Thoracic aorta (tissue), 2 donors: ENCODE results near the gene PLA2G3. TPM values are rescaled to one million over a fixed set of nuclear protein-coding genes. Genes with fewer than 3 reads are reported as not detected.
"Not testable (repeated sequence)": the region's sequence is repeated elsewhere in the genome, so short reads cannot be mapped to it uniquely, and the experiment has no call there.

Experiments used
- ATAC-seq: fragments of 150-250 bp; one replicate; pipeline ENCODE4 v1.8.0; 2017; ENCODE audit warnings: low read depth; ENCODE audit not compliant: insufficient number of reproducible peaks, low FRiP score
- DNase-seq: peaks from one replicate; pipeline ENCODE4 v3.0.0-alpha.2; 2020; ENCODE audit warnings: low spot score
- H3K27ac ChIP-seq, 2 donors: fragments of 200-600 bp; sonication (generic); 1 replicate in 1 of 2; 2 replicates in 1 of 2; pipeline ENCODE4 v1.5.1; 2016; ENCODE audit warnings: mild to moderate bottlenecking in 2 of 2, moderate library complexity in 2 of 2
- H3K27me3 ChIP-seq: fragments of 200-600 bp; sonication (generic); replicated peaks from 2 replicates; pipeline ENCODE4 v1.6.0; 2016; ENCODE audit warnings: mild to moderate bottlenecking; ENCODE audit not compliant: insufficient read depth
- H3K36me3 ChIP-seq: fragments of 200-600 bp; sonication (generic); one replicate; pipeline ENCODE4 v1.5.1; 2016
- H3K4me1 ChIP-seq, 2 donors: fragments of 200-600 bp; sonication (generic); 1 replicate in 1 of 2; 2 replicates in 1 of 2; pipeline versions ENCODE4 v1.5.1 to v1.6.0; 2016; ENCODE audit warnings: low read depth in 2 of 2, mild to moderate bottlenecking in 1 of 2; ENCODE audit not compliant: control insufficient read depth in 1 of 2
- H3K4me3 ChIP-seq: fragments of 200-600 bp; sonication (generic); 2 replicates; pipeline ENCODE4 v1.5.1; 2016; ENCODE audit warnings: mild to moderate bottlenecking
- H3K9me3 ChIP-seq: fragments of 200-600 bp; sonication (generic); 2 replicates; pipeline ENCODE4 v1.5.1; 2016
- total RNA-seq, 2 donors: library from RNA; depleted of rRNA; stranded (reverse); fragments of >200 nt; gene quantifications; one replicate each; pipeline versions ENCODE4 v1.1.0 to v1.2.3, GENCODE V29; 2016
- TF ChIP-seq, protein P1 (sequence below): fragments of 200-600 bp; sonication (generic); IDR thresholded peaks from one replicate; pipeline ENCODE4 v1.5.1; 2019; ENCODE audit warnings: antibody characterized with exemption

The PLA2G3 gene
- total RNA-seq, 2 donors from 2014 or later, result not detected

DNA sequence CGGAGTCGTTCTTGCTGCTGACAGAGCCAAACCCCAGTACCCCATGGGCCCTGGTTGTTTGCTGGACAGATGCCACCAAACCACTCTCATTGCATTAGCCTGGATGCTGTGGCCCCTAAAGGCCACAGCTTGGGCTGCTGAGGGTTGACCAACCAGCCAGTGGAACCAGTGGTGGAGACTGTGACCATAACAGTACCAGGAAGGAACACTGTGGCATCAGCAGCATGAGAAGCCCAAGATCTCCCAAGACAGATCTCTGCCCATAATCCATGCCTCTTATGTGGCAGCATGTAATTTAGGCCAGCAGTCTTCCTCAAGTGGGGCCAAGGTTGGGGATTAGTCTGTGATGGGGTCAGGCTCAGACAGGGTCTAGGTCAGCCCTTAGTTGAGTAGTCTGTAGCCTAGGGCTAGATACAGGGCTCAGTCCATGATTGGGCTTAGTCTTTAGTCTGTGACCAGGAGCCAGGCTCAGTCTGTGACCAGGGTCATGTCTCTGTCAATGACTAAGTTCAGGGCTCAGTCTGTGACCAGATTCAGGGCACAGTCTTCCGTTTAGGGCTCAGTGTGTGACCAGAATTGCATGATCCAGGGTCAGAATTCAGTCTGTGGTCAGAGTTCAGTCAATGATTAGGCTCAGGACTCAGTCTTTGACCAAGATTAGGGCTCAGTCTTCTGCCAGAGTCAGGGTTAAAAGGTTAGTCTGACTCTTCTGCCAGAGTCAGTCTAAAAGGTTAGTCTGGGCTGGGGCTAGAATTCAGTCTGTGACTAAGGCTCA lies 22.1 kb downstream of the PLA2G3 start:
- H3K36me3 ChIP-seq, result no peaks in the 10 kb centered on the region
- no peaks in the 10 kb centered on the region for H3K27me3 ChIP-seq
- no peak for DNase-seq
- no peak for ATAC-seq
- H3K9me3 ChIP-seq, result no peaks in the 10 kb centered on the region
- H3K4me3 ChIP-seq, result no peak overlapping the region
- no peak overlapping the region for H3K27ac ChIP-seq
- peaks cover 10 to 14% of the 10 kb centered on the region in 2 donors for H3K4me1 ChIP-seq
- TF ChIP-seq, protein P1, sequence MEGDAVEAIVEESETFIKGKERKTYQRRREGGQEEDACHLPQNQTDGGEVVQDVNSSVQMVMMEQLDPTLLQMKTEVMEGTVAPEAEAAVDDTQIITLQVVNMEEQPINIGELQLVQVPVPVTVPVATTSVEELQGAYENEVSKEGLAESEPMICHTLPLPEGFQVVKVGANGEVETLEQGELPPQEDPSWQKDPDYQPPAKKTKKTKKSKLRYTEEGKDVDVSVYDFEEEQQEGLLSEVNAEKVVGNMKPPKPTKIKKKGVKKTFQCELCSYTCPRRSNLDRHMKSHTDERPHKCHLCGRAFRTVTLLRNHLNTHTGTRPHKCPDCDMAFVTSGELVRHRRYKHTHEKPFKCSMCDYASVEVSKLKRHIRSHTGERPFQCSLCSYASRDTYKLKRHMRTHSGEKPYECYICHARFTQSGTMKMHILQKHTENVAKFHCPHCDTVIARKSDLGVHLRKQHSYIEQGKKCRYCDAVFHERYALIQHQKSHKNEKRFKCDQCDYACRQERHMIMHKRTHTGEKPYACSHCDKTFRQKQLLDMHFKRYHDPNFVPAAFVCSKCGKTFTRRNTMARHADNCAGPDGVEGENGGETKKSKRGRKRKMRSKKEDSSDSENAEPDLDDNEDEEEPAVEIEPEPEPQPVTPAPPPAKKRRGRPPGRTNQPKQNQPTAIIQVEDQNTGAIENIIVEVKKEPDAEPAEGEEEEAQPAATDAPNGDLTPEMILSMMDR, result no peak

DNA sequence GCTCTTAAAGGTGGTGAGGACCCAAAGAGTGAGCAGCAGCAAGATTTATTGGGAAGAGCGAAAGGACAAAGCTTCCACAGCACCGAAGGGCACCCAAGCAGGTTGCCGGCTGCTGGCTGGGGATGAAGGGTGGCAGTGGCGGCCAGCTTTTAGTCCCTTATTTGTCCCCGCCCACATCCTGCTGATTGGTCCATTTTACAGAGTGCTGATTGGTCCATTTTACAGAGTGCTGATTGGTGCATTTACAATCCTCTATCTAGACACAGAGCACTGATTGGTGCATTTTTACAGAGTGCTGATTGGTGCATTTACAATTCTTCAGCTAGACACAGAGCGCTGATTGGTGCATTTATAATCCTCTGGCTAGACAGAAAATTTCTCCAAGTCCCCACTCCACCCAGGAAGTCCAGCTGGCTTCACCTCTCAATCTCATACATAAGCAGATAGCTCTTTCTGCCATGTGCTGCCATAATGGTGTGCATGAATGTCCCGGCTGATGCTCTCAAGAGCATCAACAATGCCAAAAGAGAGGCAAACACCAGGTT lies 27.7 kb downstream of the PLA2G3 start:
- not testable (repeated sequence) for H3K9me3 ChIP-seq, H3K27me3 ChIP-seq, H3K27ac ChIP-seq, DNase-seq, H3K4me1 ChIP-seq, H3K36me3 ChIP-seq, ATAC-seq, H3K4me3 ChIP-seq

DNA sequence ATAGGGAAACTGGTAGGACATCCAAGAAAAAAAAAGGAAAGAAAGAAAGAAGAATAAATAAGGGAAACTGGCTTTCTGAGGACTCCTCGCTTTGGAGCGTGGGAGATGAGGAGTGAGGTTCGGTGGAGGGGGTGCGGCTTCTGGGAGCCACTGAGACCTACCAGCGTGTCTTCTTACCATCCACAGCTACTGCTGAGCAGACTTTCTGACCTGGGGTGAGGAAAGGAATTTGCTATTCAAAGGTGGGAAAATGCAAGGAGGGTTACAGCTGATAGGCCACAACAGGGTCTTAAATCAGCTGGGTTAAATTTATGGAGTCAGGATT lies 32.5 kb downstream of the PLA2G3 start:
- peaks cover 21 to 40% of the 10 kb centered on the region in 2 donors for H3K4me1 ChIP-seq
- H3K27ac ChIP-seq, result peak overlapping the region; percentile 80 to 86
- ATAC-seq, result no peak
- peak overlapping the region; percentile 94 for H3K4me3 ChIP-seq
- H3K36me3 ChIP-seq, result no peaks in the 10 kb centered on the region
- H3K9me3 ChIP-seq, result no peaks in the 10 kb centered on the region
- TF ChIP-seq, protein P1, result no peak
- DNase-seq, result no peak
- H3K27me3 ChIP-seq, result no peaks in the 10 kb centered on the region

DNA sequence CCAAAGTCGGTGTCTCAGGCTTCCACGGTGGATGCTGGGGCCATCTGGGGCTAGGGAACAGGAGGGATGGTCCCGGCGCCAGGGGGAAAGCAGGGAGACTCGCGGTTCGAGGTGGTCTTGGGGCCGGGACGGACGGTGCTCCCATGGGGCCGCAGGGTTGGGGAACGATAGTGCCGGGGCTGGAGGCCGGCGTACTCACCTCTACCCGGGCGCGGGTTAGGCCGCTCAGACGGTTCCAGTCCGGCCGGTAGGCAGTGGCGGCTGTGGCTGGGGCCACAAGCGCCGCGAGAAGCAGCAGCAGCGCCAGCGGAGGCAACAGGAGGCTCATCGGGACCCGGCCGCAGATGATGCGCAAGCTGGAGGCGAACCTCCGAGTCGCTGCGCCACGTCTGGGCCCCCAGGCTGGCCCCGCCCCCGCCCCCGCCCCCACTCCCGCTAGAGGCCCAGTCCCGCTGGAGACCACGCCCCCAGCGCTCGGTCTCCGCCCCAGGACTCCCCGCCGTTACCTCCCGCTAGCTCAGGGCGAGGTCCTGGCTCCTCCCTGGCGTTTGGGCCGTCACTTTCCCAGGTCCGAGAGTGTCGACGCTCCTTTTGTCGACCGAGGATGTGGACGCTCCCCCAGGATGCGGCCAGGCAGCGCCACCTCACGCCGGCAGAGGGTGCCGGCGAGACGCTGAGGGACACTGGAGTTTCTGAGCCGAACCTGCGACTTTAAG lies 33.0 kb downstream of the PLA2G3 start, which contains the start of gene SELENOM:
TSS of gene SELENOM (minus strand) at position 391 of the 716 bp plus-strand sequence. CDS start at position 328, 63 bp downstream.
- Histone ChIP-seq H3K4me3 (peak within 1 kb of the TSS; percentile 94), H3K27me3 (no peaks in the 10 kb centered on the region), H3K4me1 (peaks cover 25 to 46% of the 10 kb centered on the region in 2 donors), H3K36me3 (no peaks in the 10 kb centered on the region), H3K9me3 (no peaks in the 10 kb centered on the region), H3K27ac (peak within 1 kb of the TSS; percentile 99)
- TF ChIP-seq, protein P1, result peak; percentile 88
- DNase-seq (peak; percentile 86), ATAC-seq (peak; percentile 14)

DNA sequence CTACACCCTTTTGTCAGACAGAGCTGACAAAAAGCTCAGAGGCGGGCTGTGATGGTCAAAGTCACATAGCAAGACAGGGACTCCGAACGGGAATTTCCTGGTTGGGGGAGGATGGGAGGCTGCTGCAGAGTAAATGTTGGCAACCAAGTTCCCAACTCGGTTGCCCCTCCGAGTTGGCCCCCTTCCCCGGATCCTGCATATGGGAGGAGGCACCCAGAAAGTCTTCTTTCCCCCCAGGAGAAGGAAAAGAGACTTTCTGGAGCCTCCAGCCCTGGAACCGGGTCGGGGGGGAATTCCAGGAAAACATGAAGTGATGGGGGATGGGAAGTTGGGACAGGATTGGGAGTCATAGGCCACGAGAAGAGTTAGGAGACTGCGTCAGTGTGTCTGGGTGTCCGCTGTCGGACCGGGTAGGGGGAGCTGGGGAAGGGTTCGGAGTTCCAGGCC lies 33.6 kb downstream of the PLA2G3 start:
- H3K36me3 ChIP-seq, result no peaks in the 10 kb centered on the region
- no peaks in the 10 kb centered on the region for H3K27me3 ChIP-seq
- H3K27ac ChIP-seq, result peak overlapping the region; percentile 99
- peaks cover 30 to 51% of the 10 kb centered on the region in 2 donors for H3K4me1 ChIP-seq
- TF ChIP-seq, protein P1, result no peak
- ATAC-seq (peak; percentile 6), DNase-seq (no peak)
- no peaks in the 10 kb centered on the region for H3K9me3 ChIP-seq
- peak overlapping the region; percentile 94 for H3K4me3 ChIP-seq
